ENCODE results near the gene COL18A1. TPM values are rescaled to one million over a fixed set of nuclear protein-coding genes. Genes with fewer than 3 reads are reported as not detected.
"Not testable (repeated sequence)": the region's sequence is repeated elsewhere in the genome, so short reads cannot be mapped to it uniquely, and the experiment has no call there.

COL18A1 gene
- polyA plus RNA-seq, 1 donor (not counting 4 experiments of a cell fraction or from before 2014, with no cell fraction given): 13.0 TPM

GRCh38 chr21:45525910-45526306, 120.9 kb downstream of the COL18A1 start:
- no peaks in the 10 kb centered on the region for H3K27me3 ChIP-seq (ENCODE audit: control insufficient read depth, extremely low read depth, insufficient read depth, low read length)
- H3K9ac ChIP-seq (ENCODE audit: control insufficient read depth, extremely low read depth, insufficient read depth, low read length): no peak overlapping the region
- dilution Hi-C loops (cut with MboI; ENCODE audit: extremely low pct_ligation_motif_present, low sequenced_read_pairs): no loop called here
- TF ChIP-seq, protein P1, sequence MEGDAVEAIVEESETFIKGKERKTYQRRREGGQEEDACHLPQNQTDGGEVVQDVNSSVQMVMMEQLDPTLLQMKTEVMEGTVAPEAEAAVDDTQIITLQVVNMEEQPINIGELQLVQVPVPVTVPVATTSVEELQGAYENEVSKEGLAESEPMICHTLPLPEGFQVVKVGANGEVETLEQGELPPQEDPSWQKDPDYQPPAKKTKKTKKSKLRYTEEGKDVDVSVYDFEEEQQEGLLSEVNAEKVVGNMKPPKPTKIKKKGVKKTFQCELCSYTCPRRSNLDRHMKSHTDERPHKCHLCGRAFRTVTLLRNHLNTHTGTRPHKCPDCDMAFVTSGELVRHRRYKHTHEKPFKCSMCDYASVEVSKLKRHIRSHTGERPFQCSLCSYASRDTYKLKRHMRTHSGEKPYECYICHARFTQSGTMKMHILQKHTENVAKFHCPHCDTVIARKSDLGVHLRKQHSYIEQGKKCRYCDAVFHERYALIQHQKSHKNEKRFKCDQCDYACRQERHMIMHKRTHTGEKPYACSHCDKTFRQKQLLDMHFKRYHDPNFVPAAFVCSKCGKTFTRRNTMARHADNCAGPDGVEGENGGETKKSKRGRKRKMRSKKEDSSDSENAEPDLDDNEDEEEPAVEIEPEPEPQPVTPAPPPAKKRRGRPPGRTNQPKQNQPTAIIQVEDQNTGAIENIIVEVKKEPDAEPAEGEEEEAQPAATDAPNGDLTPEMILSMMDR (optimal IDR thresholded peaks at IDR 0.05 in 1 of 3, IDR thresholded peaks at IDR 0.05 in 1 of 3, conservative IDR thresholded peaks at IDR 0.05 in 1 of 3; ENCODE audit: extremely low read depth in 1 of 3, insufficient read depth in 2 of 3, low read length in 3 of 3): no peak
- no peak for TF ChIP-seq EZH2 (IDR thresholded peaks at IDR 0.05; ENCODE audit: low read length)
- peaks cover 11 to 15% of the 10 kb centered on the region in 2 experiments for H3K36me3 ChIP-seq (ENCODE audit: control insufficient read depth in 2 of 2, extremely low read depth in 1 of 2, insufficient read depth in 2 of 2, low read length in 2 of 2)
- no peaks in the 10 kb centered on the region for H3K9me1 ChIP-seq (ENCODE audit: control insufficient read depth, extremely low read depth, insufficient read depth, low read length)
- no peaks in the 10 kb centered on the region for H3K79me2 ChIP-seq (ENCODE audit: control insufficient read depth, insufficient read depth, low read length)
- H3K4me1 ChIP-seq (ENCODE audit: control insufficient read depth, extremely low read depth, insufficient read depth, low read length): peaks cover 11% of the 10 kb centered on the region
- H2AFZ ChIP-seq (ENCODE audit: control insufficient read depth, low read length): no peak overlapping the region
- H3K27ac ChIP-seq (ENCODE audit: control insufficient read depth, insufficient read depth, low read length): no peak overlapping the region
- no peaks in the 10 kb centered on the region for H4K20me1 ChIP-seq (ENCODE audit: control insufficient read depth, extremely low read depth, insufficient read depth, low read length)
- FAIRE-seq (no peak), DNase-seq (ENCODE audit: low read depth, low spot score) (no peak)
- no peak overlapping the region for H3K4me3 ChIP-seq (ENCODE audit: control insufficient read depth in 2 of 3, extremely low read depth in 1 of 3, insufficient read depth in 2 of 3, low read depth in 1 of 3, low read length in 3 of 3)
- no peak overlapping the region for H3K4me2 ChIP-seq (ENCODE audit: control insufficient read depth, extremely low read depth, insufficient read depth, low read depth, low read length)
- no peaks in the 10 kb centered on the region for H3K9me3 ChIP-seq (ENCODE audit: control insufficient read depth, low read depth, low read length)

DNA sequence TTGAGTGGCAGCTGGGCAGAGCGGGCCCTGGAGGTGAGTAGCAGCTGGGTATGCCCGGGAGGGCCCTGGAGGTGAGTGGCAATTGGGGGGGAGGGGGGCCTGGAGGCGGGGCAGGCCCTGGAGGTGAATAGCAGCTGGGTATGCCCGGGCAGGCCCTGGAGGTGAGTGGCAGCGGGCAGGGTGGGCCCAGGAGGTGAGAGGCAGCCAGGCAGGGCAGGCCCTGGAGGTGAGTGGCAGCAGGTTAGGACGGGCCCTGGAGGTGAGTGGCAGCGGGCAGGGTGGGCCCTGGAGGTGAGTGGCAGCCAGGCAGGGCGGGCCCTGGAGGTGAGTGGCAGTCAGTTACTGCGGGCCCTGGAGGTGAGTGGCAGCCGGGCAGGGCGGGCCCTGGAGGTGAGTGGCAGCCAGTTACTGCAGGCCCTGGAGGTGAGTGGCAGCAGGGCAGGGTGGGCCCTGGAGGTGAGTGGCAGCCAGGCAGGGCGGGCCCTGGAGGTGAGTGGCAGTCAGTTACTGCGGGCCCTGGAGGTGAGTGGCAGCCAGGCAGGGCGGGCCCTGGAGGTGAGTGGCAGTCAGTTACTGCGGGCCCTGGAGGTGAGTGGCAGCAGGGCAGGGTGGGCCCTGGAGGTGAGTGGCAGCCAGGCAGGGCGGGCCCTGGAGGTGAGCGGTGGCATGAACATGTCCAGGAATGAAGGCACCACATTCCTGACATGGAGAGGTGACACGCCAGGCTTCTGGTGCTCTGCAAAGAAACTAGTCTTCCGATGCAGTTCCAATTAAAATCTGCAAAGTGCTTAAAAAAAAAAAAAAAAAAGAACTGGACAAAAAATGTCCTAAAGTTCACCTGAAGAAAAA, 122.4 kb downstream of the COL18A1 start:
- H4K20me1 ChIP-seq (ENCODE audit: control insufficient read depth, extremely low read depth, insufficient read depth, low read length); H3K79me2 ChIP-seq (ENCODE audit: control insufficient read depth, insufficient read depth, low read length); H3K9me1 ChIP-seq (ENCODE audit: control insufficient read depth, extremely low read depth, insufficient read depth, low read length); H3K9me3 ChIP-seq (ENCODE audit: control insufficient read depth, low read depth, low read length); dilution Hi-C loops (cut with MboI; ENCODE audit: extremely low pct_ligation_motif_present, low sequenced_read_pairs); H3K27me3 ChIP-seq (ENCODE audit: control insufficient read depth, extremely low read depth, insufficient read depth, low read length); H3K27ac ChIP-seq (ENCODE audit: control insufficient read depth, insufficient read depth, low read length); H3K4me3 ChIP-seq (ENCODE audit: control insufficient read depth in 2 of 3, extremely low read depth in 1 of 3, insufficient read depth in 2 of 3, low read depth in 1 of 3, low read length in 3 of 3); H2AFZ ChIP-seq (ENCODE audit: control insufficient read depth, low read length); H3K4me2 ChIP-seq (ENCODE audit: control insufficient read depth, extremely low read depth, insufficient read depth, low read depth, low read length); H3K9ac ChIP-seq (ENCODE audit: control insufficient read depth, extremely low read depth, insufficient read depth, low read length); FAIRE-seq: not testable (repeated sequence)
- Histone ChIP-seq H3K4me1 (ENCODE audit: control insufficient read depth, extremely low read depth, insufficient read depth, low read length) (peaks cover 11% of the 10 kb centered on the region), H3K36me3 (ENCODE audit: control insufficient read depth in 2 of 2, extremely low read depth in 1 of 2, insufficient read depth in 2 of 2, low read length in 2 of 2) (peaks cover 11 to 18% of the 10 kb centered on the region in 2 experiments)
- DNase-seq (ENCODE audit: low read depth, low spot score): peak; percentile 65
- TF ChIP-seq, protein P1 (optimal IDR thresholded peaks at IDR 0.05 in 1 of 3, IDR thresholded peaks at IDR 0.05 in 1 of 3, conservative IDR thresholded peaks at IDR 0.05 in 1 of 3; ENCODE audit: extremely low read depth in 1 of 3, insufficient read depth in 2 of 3, low read length in 3 of 3): peak in 1 of 3 experiments; percentile 10

Measured in keratinocyte (primary cell).